Choroid plexus epithelial cell (primary cell): Measurements from ENCODE around the gene AUH.
A peak's percentile ranks its signal among the peaks of the same experiment; 100 is the strongest.

Source experiments
- DNase-seq: peaks from one replicate; pipeline ENCODE4 v3.0.0-alpha.2; 2010; ENCODE audit warnings: low read depth
- H3K4me3 ChIP-seq: 2 replicates; pipeline ENCODE4 v1.5.1; 2011; ENCODE audit warnings: low read depth, mild to moderate bottlenecking, control low read depth, low read length, moderate library complexity
- TF ChIP-seq, protein P1 (sequence below): conservative IDR thresholded peaks from 2 replicates; pipeline ENCODE4 v1.5.1; 2011; ENCODE audit warnings: low read depth, mild to moderate bottlenecking, control low read depth, inconsistent platforms, low read length, moderate library complexity

Gene AUH

GRCh38 chr9:91403665-91404543 lies 42.2 kb upstream of the AUH start:
- no peak for DNase-seq
- TF ChIP-seq, protein P1, sequence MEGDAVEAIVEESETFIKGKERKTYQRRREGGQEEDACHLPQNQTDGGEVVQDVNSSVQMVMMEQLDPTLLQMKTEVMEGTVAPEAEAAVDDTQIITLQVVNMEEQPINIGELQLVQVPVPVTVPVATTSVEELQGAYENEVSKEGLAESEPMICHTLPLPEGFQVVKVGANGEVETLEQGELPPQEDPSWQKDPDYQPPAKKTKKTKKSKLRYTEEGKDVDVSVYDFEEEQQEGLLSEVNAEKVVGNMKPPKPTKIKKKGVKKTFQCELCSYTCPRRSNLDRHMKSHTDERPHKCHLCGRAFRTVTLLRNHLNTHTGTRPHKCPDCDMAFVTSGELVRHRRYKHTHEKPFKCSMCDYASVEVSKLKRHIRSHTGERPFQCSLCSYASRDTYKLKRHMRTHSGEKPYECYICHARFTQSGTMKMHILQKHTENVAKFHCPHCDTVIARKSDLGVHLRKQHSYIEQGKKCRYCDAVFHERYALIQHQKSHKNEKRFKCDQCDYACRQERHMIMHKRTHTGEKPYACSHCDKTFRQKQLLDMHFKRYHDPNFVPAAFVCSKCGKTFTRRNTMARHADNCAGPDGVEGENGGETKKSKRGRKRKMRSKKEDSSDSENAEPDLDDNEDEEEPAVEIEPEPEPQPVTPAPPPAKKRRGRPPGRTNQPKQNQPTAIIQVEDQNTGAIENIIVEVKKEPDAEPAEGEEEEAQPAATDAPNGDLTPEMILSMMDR: no peak
- no peak overlapping the region for H3K4me3 ChIP-seq

DNA sequence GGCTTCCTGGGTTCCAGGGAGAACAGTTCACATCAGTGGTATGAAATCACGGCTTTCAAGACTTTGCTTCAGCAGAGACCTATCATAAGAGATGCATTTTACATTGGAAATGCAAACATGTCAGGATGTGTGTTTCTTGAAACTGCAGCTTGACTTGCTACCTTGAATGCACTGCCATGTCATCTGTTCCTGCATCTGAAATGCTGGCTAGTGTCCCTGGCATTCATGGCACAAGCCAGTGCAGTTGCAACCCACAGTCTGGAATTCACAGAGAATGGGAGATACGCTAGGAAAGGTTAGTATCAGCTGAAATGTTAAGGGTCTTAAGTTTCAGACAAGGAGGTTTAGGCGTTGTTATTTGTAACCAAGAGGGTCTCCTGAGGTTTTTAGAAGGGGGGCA lies 37.2 kb upstream of the AUH start:
- TF ChIP-seq, protein P1: no peak
- DNase-seq: no peak
- no peak overlapping the region for H3K4me3 ChIP-seq

DNA sequence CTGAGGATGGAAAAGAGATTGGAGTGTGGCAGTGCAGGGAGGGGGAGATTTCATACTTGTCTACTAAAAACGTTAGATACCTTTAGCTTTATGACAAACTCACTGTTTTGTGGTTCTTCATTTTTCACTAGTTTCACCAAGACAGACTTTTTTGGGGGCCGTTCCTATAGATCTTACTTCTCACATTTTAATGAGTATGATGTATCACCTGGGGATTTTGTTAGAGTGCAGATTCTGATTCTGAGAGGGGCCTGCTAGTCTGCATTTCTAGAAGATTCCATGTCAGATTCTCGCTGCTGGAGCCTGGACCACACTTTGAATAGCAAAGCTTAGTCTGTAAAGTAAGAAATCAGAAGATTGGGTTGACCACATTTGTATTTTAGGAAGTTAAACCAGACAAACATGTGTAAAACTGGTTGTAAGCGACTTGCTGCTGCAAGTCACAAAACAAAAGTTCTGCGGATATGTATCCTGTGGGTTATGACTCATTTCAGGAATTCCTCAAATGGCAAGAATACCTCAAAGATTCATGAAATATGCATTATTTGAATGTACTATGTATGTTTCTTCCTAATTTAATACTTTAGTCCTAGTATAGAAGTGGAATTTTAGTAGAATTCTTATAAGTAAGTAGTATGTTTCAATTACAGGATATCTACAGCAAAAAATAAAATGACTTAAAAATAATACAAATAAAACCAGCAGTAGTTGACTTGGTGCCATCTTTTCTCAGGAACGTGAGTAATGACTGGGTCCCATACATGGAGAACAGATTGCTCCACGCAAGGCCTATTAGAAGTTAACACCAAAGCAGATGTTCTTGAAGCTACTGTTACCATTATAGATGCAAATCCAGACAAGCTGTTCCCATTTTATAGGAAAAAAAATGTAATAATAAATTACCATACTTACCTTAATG lies 34.1 kb upstream of the AUH start:
- H3K4me3 ChIP-seq: no peak overlapping the region
- DNase-seq: peak; percentile 93
- TF ChIP-seq, protein P1: no peak

DNA sequence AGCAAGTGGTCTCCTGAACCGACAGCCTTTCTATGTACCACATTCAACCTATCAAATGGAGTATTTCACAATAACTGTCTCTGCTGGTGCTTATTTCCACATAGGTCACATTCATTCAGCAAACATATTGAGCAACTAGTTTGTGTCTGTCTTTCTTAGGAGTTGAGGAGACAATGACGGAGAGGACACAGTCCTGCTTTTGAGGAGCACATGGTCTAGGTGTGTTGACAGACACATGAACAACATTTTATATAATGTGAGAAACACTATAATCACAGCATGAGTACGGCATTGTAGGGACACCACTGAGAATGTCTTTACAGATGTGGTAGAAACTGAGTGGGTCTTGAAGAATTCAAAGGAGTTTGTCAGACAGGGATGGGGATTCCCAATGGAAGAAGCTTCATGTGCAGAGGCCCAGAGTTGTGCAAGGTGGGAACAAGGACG lies 33.4 kb upstream of the AUH start:
- H3K4me3 ChIP-seq: no peak overlapping the region
- peak; percentile 88 for DNase-seq
- TF ChIP-seq, protein P1: no peak

GRCh38 chr9:91393826-91394225 lies 32.1 kb upstream of the AUH start:
- H3K4me3 ChIP-seq: no peak overlapping the region
- TF ChIP-seq, protein P1: no peak
- DNase-seq: no peak

- TF ChIP-seq, protein P1: no peak
- H3K4me3 ChIP-seq: no peak overlapping the region
- no peak for DNase-seq
Observed at GRCh38 chr9:91392435-91392834, 30.7 kb upstream of the AUH start.
